ENCODE measurements around the gene AK1.

DNA sequence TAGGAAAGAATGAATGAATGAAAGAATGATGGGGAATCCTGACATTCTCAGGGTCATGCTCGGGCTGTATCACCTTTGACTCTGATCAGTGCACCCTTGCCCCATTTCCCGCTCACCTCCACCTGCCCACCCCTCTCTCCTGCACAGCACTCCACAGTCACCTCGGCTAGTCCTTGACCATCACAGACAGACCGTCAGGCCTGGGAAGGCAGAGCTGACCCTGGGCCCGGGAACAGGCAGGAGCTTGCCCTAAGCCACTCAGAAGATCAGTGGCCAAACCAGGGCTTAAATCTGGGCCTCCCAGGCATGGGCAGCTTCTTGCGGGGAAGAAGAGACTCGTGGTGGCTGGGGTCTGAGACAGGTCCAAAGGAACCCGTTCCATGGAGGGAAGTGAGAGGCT is 18.3 kb upstream of the AK1 start:
- TF ChIP-seq POLR2A (IDR thresholded peaks at IDR 0.05; ENCODE audit: extremely low read depth, insufficient read length) (no peak), CTCF (IDR thresholded peaks at IDR 0.05; ENCODE audit: low read depth, low read length) (no peak), MAX (IDR thresholded peaks at IDR 0.05; ENCODE audit: low read depth, low read length) (no peak), MYC (IDR thresholded peaks at IDR 0.05; ENCODE audit: low read depth, low read length) (no peak)
